HCT116 (cell line): Measurements from ENCODE around the gene FOXP1. TPM values are rescaled to one million over a fixed set of nuclear protein-coding genes. Genes with fewer than 3 reads are reported as not detected.

Source experiments
- ATAC-seq: fragments of 200-7000 bp; cut with Tn5 transposase; 2 replicates; pipeline ENCODE4 v1.9.1; 2020; ENCODE audit warnings: mild to moderate bottlenecking, moderate library complexity
- BruUV-seq: library from RNA; stranded (reverse); fragments of 400-500 nt; replicated peaks from 2 replicates; lab custom pipeline; 2021; lab: Mats Ljungman, UMichigan
- CTCF ChIA-PET: fragments of 300-600 bp; sonication (Branson Sonifier 250); formaldehyde crosslinking; loops from one replicate; lab custom pipeline; 2021; ENCODE audit warnings: antibody characterized with exemption; lab: Charles Lee
- POLR2A ChIA-PET: fragments of 300-600, 350-600 bp; sonication (Branson Sonifier 250); formaldehyde crosslinking; loops from one replicate; lab custom pipeline; 2021; ENCODE audit warnings: antibody characterized with exemption; lab: Charles Lee
- RAD21 ChIA-PET, 2 experiments: fragments of 300-600 bp; sonication (Branson Sonifier 250); formaldehyde crosslinking; loops; one replicate each; lab custom pipeline; 2023; ENCODE audit warnings: low total read pairs in 2 of 2; ENCODE audit not compliant: uncharacterized antibody in 2 of 2, unreplicated experiment in 2 of 2, low non-redundant PET in 1 of 2; lab: Charles Lee
- DNase-seq: peaks from one replicate; pipeline ENCODE4 v3.0.0-alpha.2; 2010; ENCODE audit warnings: low read depth, low spot score
- H2AFZ ChIP-seq: fragments of 200-600 bp; shearing (Covaris generic), sonication (generic); 2 replicates; pipeline ENCODE4 v1.6.1; 2017; ENCODE audit warnings: low read depth, mixed run types, mixed read lengths, antibody characterized with exemption, low read length; ENCODE audit not compliant: poor library complexity, severe bottlenecking
- H3K27ac ChIP-seq: 2 replicates; pipeline ENCODE4 v1.5.1; 2012; ENCODE audit warnings: low read depth, low read length
- H3K27me3 ChIP-seq: fragments of 200-600 bp; sonication (generic); 2 replicates; pipeline ENCODE4 v1.6.1; 2016; ENCODE audit warnings: mixed run types, low read length, mixed read lengths; ENCODE audit not compliant: insufficient read depth
- H3K36me3 ChIP-seq, 2 experiments: fragments of 200-500 bp in 1 of 2; fragments of 200-600 bp in 1 of 2; sonication (Bioruptor generic) in 1 of 2; sonication (generic) in 1 of 2; 2 replicates each; pipeline versions ENCODE4 v1.5.1 to v1.6.1; 2014 to 2016; ENCODE audit warnings: low read length in 2 of 2, inconsistent platforms in 1 of 2, mixed read lengths in 1 of 2, mixed run types in 1 of 2; ENCODE audit not compliant: insufficient read depth in 2 of 2, control insufficient read depth in 1 of 2
- H3K4me1 ChIP-seq, 2 experiments: fragments of 200-600 bp in 1 of 2; sonication (generic) in 1 of 2; 2 replicates each; pipeline versions ENCODE4 v1.5.1 to v1.6.1; 2012 to 2017; ENCODE audit warnings: low read length in 2 of 2, inconsistent platforms in 1 of 2, mild to moderate bottlenecking in 1 of 2, mixed read lengths in 1 of 2, mixed run types in 1 of 2, moderate library complexity in 1 of 2; ENCODE audit not compliant: insufficient read depth in 2 of 2, control insufficient read depth in 1 of 2
- H3K4me2 ChIP-seq: fragments of 200-600 bp; sonication (generic); 2 replicates; pipeline ENCODE4 v1.6.1; 2017; ENCODE audit warnings: mixed run types, low read length, mixed read lengths
- H3K4me3 ChIP-seq, 2 experiments: fragments of 200-600 bp in 1 of 2; sonication (generic) in 1 of 2; replicated peaks in 1 of 2; 2 replicates each; pipeline ENCODE4 v1.5.1; 2011 to 2016; ENCODE audit warnings: low read length in 2 of 2, control low read depth in 1 of 2, low read depth in 1 of 2, mild to moderate bottlenecking in 1 of 2, mixed read lengths in 1 of 2, mixed run types in 1 of 2
- H3K79me2 ChIP-seq: fragments of 200-600 bp; sonication (generic); 2 replicates; pipeline ENCODE4 v1.6.1; 2017; ENCODE audit warnings: mild to moderate bottlenecking, mixed run types, low read length, moderate library complexity, mixed read lengths; ENCODE audit not compliant: insufficient read depth
- H3K9ac ChIP-seq: fragments of 200-600 bp; sonication (generic); 2 replicates; pipeline ENCODE4 v1.6.1; 2016; ENCODE audit warnings: low read length, mixed read lengths
- H3K9me2 ChIP-seq: fragments of 200-600 bp; sonication (generic), shearing (Covaris generic); 2 replicates; pipeline ENCODE4 v1.6.1; 2017; ENCODE audit warnings: mixed run types, mild to moderate bottlenecking, moderate library complexity; ENCODE audit not compliant: insufficient read depth
- H3K9me3 ChIP-seq, 2 experiments: fragments of 200-500 bp in 1 of 2; fragments of 200-600 bp in 1 of 2; sonication (Bioruptor generic) in 1 of 2; sonication (generic) in 1 of 2; 2 replicates each; pipeline ENCODE4 v1.6.1; 2014 to 2017; ENCODE audit warnings: low read length in 2 of 2, mixed read lengths in 2 of 2, inconsistent platforms in 1 of 2, low read depth in 1 of 2, mild to moderate bottlenecking in 1 of 2, mixed run types in 1 of 2, moderate library complexity in 1 of 2; ENCODE audit not compliant: control insufficient read depth in 1 of 2, insufficient read depth in 1 of 2
- H4K20me1 ChIP-seq: fragments of 200-600 bp; sonication (generic), shearing (Covaris generic); 2 replicates; pipeline ENCODE4 v1.6.1; 2017; ENCODE audit warnings: mixed run types, mild to moderate bottlenecking, moderate library complexity; ENCODE audit not compliant: insufficient read depth
- CBX3 ChIP-seq: IDR thresholded peaks from 2 replicates; pipeline ENCODE4 v1.6.1; 2012; ENCODE audit warnings: low read depth
- ELF1 ChIP-seq: IDR thresholded peaks from 2 replicates; pipeline ENCODE4 v1.6.1; 2012; ENCODE audit warnings: low read depth, borderline replicate concordance
- EZH2 ChIP-seq: fragments of 200-600 bp; sonication (generic); IDR thresholded peaks from 2 replicates; pipeline ENCODE4 v1.6.1; 2017; ENCODE audit warnings: antibody characterized with exemption, mixed run types
- EZH2phosphoT487 ChIP-seq: fragments of 200-600 bp; IDR thresholded peaks from 2 replicates; pipeline ENCODE4 v1.6.1; 2018; ENCODE audit warnings: antibody characterized with exemption, borderline replicate concordance
- POLR2AphosphoS5 ChIP-seq: IDR thresholded peaks from 2 replicates; pipeline ENCODE4 v1.6.1; 2011; ENCODE audit warnings: mild to moderate bottlenecking, low read depth, low read length, moderate library complexity
- SIN3A ChIP-seq: IDR thresholded peaks from 2 replicates; pipeline ENCODE4 v1.6.1; 2012; ENCODE audit warnings: low read depth
- SRF ChIP-seq: IDR thresholded peaks from 2 replicates; pipeline ENCODE4 v1.6.1; 2012; ENCODE audit warnings: low read depth
- TCF7L2 ChIP-seq: IDR thresholded peaks from 2 replicates; pipeline ENCODE4 v1.7.0; 2011; ENCODE audit warnings: borderline replicate concordance, inconsistent platforms; ENCODE audit not compliant: insufficient read depth, insufficient read length; ENCODE audit errors: extremely low read depth
- YY1 ChIP-seq: IDR thresholded peaks from 2 replicates; pipeline ENCODE4 v1.6.1; 2011; ENCODE audit warnings: low read length, low read depth, moderate library complexity, mild to moderate bottlenecking; ENCODE audit not compliant: insufficient replicate concordance; ENCODE audit errors: extremely low read depth
- ZFX ChIP-seq: fragments of 450-650 bp; IDR thresholded peaks from 2 replicates; pipeline ENCODE4 v1.6.1; 2017
- intact Hi-C: fragments of 100-400 bp; cut with micrococcal nuclease; formaldehyde crosslinking; loops from 2 replicates; pipeline ENCODE4 v1.10.0; 2022
- total RNA-seq: library from RNA; stranded (reverse); gene quantifications from one replicate; pipeline ENCODE4 v1.2.1, GENCODE V29; 2021; ENCODE audit not compliant: unreplicated experiment
- TF ChIP-seq, protein P1 (sequence below), 3 experiments: fragments of 200-600 bp in 1 of 3; sonication (generic) in 1 of 3; IDR thresholded peaks in 2 of 3; conservative IDR thresholded peaks in 1 of 3; 2 replicates each; pipeline ENCODE4 v1.5.1; 2012 to 2017; ENCODE audit warnings: low read depth in 2 of 3, low read length in 2 of 3, antibody characterized with exemption in 1 of 3, borderline replicate concordance in 1 of 3, control low read depth in 1 of 3, mild to moderate bottlenecking in 1 of 3, mixed read lengths in 1 of 3, mixed run types in 1 of 3, moderate library complexity in 1 of 3; ENCODE audit not compliant: insufficient read depth in 1 of 3

Gene FOXP1
- total RNA-seq, 1 experiment from 2014 or later: 11.4 TPM

DNA sequence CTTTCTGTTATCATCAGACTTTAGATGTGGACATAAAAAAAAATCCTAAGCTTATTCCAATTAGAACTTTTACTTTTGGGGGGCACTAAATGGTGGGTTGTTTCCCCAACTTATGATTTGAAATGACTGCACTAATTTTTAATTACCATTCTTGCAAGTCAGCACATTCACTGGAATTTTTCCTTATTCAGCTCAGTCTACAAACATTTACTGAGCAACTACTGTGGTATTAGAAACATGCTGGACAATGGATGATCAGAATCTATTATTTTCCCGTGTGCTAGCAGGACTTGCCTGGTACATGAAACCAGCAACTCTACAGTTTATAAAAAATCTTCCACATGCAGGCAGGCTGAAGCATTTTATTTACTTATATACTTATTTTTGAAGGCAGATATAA is 273.6 kb downstream of the FOXP1 start (continued):
- TF ChIP-seq, protein P1, sequence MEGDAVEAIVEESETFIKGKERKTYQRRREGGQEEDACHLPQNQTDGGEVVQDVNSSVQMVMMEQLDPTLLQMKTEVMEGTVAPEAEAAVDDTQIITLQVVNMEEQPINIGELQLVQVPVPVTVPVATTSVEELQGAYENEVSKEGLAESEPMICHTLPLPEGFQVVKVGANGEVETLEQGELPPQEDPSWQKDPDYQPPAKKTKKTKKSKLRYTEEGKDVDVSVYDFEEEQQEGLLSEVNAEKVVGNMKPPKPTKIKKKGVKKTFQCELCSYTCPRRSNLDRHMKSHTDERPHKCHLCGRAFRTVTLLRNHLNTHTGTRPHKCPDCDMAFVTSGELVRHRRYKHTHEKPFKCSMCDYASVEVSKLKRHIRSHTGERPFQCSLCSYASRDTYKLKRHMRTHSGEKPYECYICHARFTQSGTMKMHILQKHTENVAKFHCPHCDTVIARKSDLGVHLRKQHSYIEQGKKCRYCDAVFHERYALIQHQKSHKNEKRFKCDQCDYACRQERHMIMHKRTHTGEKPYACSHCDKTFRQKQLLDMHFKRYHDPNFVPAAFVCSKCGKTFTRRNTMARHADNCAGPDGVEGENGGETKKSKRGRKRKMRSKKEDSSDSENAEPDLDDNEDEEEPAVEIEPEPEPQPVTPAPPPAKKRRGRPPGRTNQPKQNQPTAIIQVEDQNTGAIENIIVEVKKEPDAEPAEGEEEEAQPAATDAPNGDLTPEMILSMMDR (IDR thresholded peaks at IDR 0.05 in 2 of 3, conservative IDR thresholded peaks at IDR 0.05 in 1 of 3; ENCODE audit: borderline replicate concordance in 1 of 3, insufficient read depth in 1 of 3, low read depth in 2 of 3, low read length in 2 of 3): no peak
- TF ChIP-seq CBX3 (no peak), YY1 (no peak), EZH2phosphoT487 (no peak), SRF (no peak), ZFX (no peak), ELF1 (no peak), TCF7L2 (no peak), EZH2 (no peak), SIN3A (no peak)

DNA sequence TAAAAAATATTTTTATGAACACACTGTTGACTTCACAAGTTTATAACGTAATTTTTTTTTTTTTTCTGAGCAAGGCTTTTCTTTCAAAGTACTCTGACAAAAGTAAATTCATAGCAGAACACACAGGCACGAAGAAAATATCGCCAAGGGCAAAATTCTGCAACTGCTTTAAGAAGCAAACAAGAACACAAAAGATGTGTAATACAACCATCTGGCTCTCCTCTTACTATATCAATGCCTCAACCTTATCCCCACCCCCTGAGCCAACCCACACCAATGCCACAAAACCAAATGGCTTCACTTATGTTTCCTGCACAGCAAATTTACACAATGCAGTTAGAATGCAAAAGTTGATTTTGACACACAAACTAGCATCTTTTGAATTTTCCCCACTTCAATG is 274.2 kb downstream of the FOXP1 start:
- ChIA-PET CTCF (no interaction called here), POLR2A (no interaction called here), RAD21 (no interaction called here)
- Histone ChIP-seq H4K20me1 (no peaks in the 10 kb centered on the region), H3K9me3 (no peaks in the 10 kb centered on the region), H3K9ac (no peak overlapping the region), H3K27ac (no peak overlapping the region), H3K4me2 (no peak overlapping the region), H3K4me1 (no peaks in the 10 kb centered on the region), H3K4me3 (no peak overlapping the region), H3K79me2 (no peaks in the 10 kb centered on the region), H3K36me3 (no peaks in the 10 kb centered on the region), H2AFZ (no peak overlapping the region), H3K27me3 (no peaks in the 10 kb centered on the region), H3K9me2 (no peaks in the 10 kb centered on the region)
- no TSS peak for BruUV-seq
- intact Hi-C loops: no loop called here
- ATAC-seq (no peak), DNase-seq (no peak)
- TF ChIP-seq EZH2phosphoT487 (no peak), ZFX (no peak), POLR2AphosphoS5 (no peak), EZH2 (no peak)
- TF ChIP-seq, protein P1 (IDR thresholded peaks at IDR 0.05 in 2 of 3, conservative IDR thresholded peaks at IDR 0.05 in 1 of 3; ENCODE audit: borderline replicate concordance in 1 of 3, insufficient read depth in 1 of 3, low read depth in 2 of 3, low read length in 2 of 3): no peak
